HEK293 (cell line): ENCODE measurements around the gene NSD1.

ENCODE experiments used
- CTCF ChIA-PET: fragments of 350-600 bp; formaldehyde crosslinking; extraction: SDS; loops from one replicate; lab custom pipeline; 2021; ENCODE audit warnings: antibody characterized with exemption; lab: Yijun Ruan, JAX
- POLR2A ChIA-PET: fragments of 300-600 bp; formaldehyde crosslinking; extraction: SDS; loops from one replicate; lab custom pipeline; 2020; ENCODE audit warnings: antibody characterized with exemption, inconsistent platforms; lab: Yijun Ruan, JAX
- H3K27ac ChIP-seq: fragments of 200-500 bp; sonication (Bioruptor generic); 2 replicates; pipeline ENCODE4 v1.5.1; 2014; ENCODE audit warnings: low read depth, low read length, control low read depth, inconsistent platforms; ENCODE audit errors: extremely low read depth
- H3K36me3 ChIP-seq, 2 experiments: fragments of 200-500 bp in 1 of 2; sonication (Bioruptor generic) in 1 of 2; 1 replicate in 1 of 2; 2 replicates in 1 of 2; pipeline ENCODE4 v1.5.1; 2014 to 2017; ENCODE audit warnings: inconsistent platforms in 2 of 2, low read length in 2 of 2; ENCODE audit not compliant: control insufficient read depth in 2 of 2, insufficient read depth in 1 of 2
- H3K4me1 ChIP-seq: fragments of 200-500 bp; sonication (Bioruptor generic); 2 replicates; pipeline ENCODE4 v1.5.1; 2014; ENCODE audit warnings: mild to moderate bottlenecking, low read length, inconsistent platforms; ENCODE audit not compliant: control insufficient read depth, insufficient read depth
- H3K4me3 ChIP-seq: 2 replicates; pipeline ENCODE4 v1.5.1; 2011; ENCODE audit warnings: low read depth, mild to moderate bottlenecking, control low read depth, low read length, moderate library complexity
- H3K9me3 ChIP-seq: fragments of 200-500 bp; sonication (Bioruptor generic); 2 replicates; pipeline ENCODE4 v1.5.1; 2014; ENCODE audit warnings: low read depth, low read length, inconsistent platforms; ENCODE audit not compliant: control insufficient read depth, insufficient read depth
- BCL11B ChIP-seq: fragments of 450-650 bp; formaldehyde crosslinking; IDR thresholded peaks from 2 replicates; pipeline ENCODE4 v1.5.1; 2016; ENCODE audit warnings: low read depth, missing biosample characterization, missing genetic modification characterization
- MEIS1 ChIP-seq: sonication (generic); formaldehyde crosslinking; IDR thresholded peaks from 2 replicates; pipeline ENCODE4 v1.8.1; 2022; ENCODE audit warnings: missing genetic modification reagents, mild to moderate bottlenecking, borderline replicate concordance
- OVOL3 ChIP-seq: fragments of 450-650 bp; formaldehyde crosslinking; IDR thresholded peaks from 2 replicates; pipeline ENCODE4 v1.5.1; 2016; ENCODE audit warnings: missing biosample characterization, missing genetic modification characterization
- SP3 ChIP-seq: fragments of 450-650 bp; formaldehyde crosslinking; IDR thresholded peaks from 2 replicates; pipeline ENCODE4 v1.5.1; 2016; ENCODE audit warnings: missing biosample characterization, missing genetic modification characterization
- ZNF138 ChIP-seq: fragments of 450-650 bp; formaldehyde crosslinking; IDR thresholded peaks from 2 replicates; pipeline ENCODE4 v1.5.1; 2016; ENCODE audit warnings: missing biosample characterization, missing genetic modification characterization, borderline replicate concordance
- ZNF146 ChIP-seq: fragments of 450-650 bp; formaldehyde crosslinking; IDR thresholded peaks from 2 replicates; pipeline ENCODE4 v1.5.1; 2016; ENCODE audit warnings: missing biosample characterization, missing genetic modification characterization
- ZNF266 ChIP-seq: fragments of 450-650 bp; formaldehyde crosslinking; IDR thresholded peaks from 2 replicates; pipeline ENCODE4 v1.5.1; 2016; ENCODE audit warnings: missing biosample characterization, missing genetic modification characterization, low read depth
- ZNF426 ChIP-seq: fragments of 450-650 bp; formaldehyde crosslinking; IDR thresholded peaks from 2 replicates; pipeline ENCODE4 v1.5.1; 2017; ENCODE audit warnings: missing biosample characterization, missing genetic modification characterization, mild to moderate bottlenecking, inconsistent platforms, moderate library complexity
- ZNF48 ChIP-seq: fragments of 450-650 bp; formaldehyde crosslinking; IDR thresholded peaks from 2 replicates; pipeline ENCODE4 v1.5.1; 2016; ENCODE audit warnings: missing biosample characterization, missing genetic modification characterization
- ZNF660 ChIP-seq: fragments of 450-650 bp; IDR thresholded peaks from 2 replicates; pipeline ENCODE4 v1.5.1; 2018; ENCODE audit warnings: missing biosample characterization, mild to moderate bottlenecking, missing genetic modification characterization
- ZNF664 ChIP-seq: fragments of 450-650 bp; formaldehyde crosslinking; IDR thresholded peaks from 2 replicates; pipeline ENCODE4 v1.5.1; 2016; ENCODE audit warnings: missing biosample characterization, missing genetic modification characterization
- ZNF768 ChIP-seq: fragments of 450-650 bp; formaldehyde crosslinking; IDR thresholded peaks from 2 replicates; pipeline ENCODE4 v1.5.1; 2018; ENCODE audit warnings: missing biosample characterization, mild to moderate bottlenecking, missing genetic modification characterization
- ZNF777 ChIP-seq: fragments of 450-650 bp; formaldehyde crosslinking; IDR thresholded peaks from 2 replicates; pipeline ENCODE4 v1.5.1; 2017; ENCODE audit warnings: missing biosample characterization, missing genetic modification characterization, borderline replicate concordance
- ZNF830 ChIP-seq: fragments of 450-650 bp; IDR thresholded peaks from 2 replicates; pipeline ENCODE4 v1.5.0; 2018; ENCODE audit warnings: missing biosample characterization, missing genetic modification characterization, low read depth, mild to moderate bottlenecking, moderate library complexity
- ZSCAN30 ChIP-seq: fragments of 450-650 bp; IDR thresholded peaks from 2 replicates; pipeline ENCODE4 v1.5.1; 2018; ENCODE audit warnings: missing biosample characterization, mild to moderate bottlenecking, missing genetic modification characterization, moderate library complexity
- TF ChIP-seq, protein P1 (sequence below): fragments of 450-650 bp; formaldehyde crosslinking; IDR thresholded peaks from 2 replicates; pipeline ENCODE4 v1.5.1; 2016; ENCODE audit warnings: missing biosample characterization, missing genetic modification characterization
- TF ChIP-seq, protein P2 (sequence below): fragments of 450-650 bp; formaldehyde crosslinking; IDR thresholded peaks from 2 replicates; pipeline ENCODE4 v1.5.1; 2016; ENCODE audit warnings: missing biosample characterization, missing genetic modification characterization, borderline replicate concordance
- TF ChIP-seq, protein P3 (sequence below): fragments of 450-650 bp; formaldehyde crosslinking; IDR thresholded peaks from 2 replicates; pipeline ENCODE4 v1.5.1; 2016; ENCODE audit warnings: missing biosample characterization, missing genetic modification characterization
- TF ChIP-seq, protein P4 (sequence below): fragments of 450-650 bp; formaldehyde crosslinking; IDR thresholded peaks from 2 replicates; pipeline ENCODE4 v1.5.1; 2017; ENCODE audit warnings: missing biosample characterization, missing genetic modification characterization
- TF ChIP-seq, protein P5 (sequence below): sonication (generic); formaldehyde crosslinking; IDR thresholded peaks from 2 replicates; pipeline ENCODE4 v1.8.1; 2022; ENCODE audit warnings: mild to moderate bottlenecking, moderate library complexity, missing genetic modification reagents

The NSD1 gene

DNA sequence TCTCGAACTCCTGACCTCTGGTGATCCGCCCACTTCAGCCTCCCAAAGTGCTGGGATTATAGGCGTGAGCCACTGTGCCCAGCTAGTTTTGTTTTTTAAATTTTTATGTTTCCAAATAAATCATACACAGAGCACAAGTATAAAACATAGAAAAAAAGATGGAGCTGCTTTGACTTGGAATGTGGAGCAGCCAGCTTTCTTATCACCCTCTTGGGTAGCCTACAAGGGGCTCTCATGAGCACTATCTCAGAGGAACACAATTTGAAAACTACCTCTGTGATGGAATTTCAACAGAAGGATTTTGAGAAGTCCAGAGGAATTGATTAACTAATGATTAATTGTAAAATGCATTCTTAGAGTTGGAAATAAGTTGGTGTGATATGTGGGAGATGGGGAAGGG is 45.9 kb downstream of the NSD1 start (continued):
- no peak for TF ChIP-seq ZNF777 (tag by site-specific recombination)
- TF ChIP-seq, protein P1, sequence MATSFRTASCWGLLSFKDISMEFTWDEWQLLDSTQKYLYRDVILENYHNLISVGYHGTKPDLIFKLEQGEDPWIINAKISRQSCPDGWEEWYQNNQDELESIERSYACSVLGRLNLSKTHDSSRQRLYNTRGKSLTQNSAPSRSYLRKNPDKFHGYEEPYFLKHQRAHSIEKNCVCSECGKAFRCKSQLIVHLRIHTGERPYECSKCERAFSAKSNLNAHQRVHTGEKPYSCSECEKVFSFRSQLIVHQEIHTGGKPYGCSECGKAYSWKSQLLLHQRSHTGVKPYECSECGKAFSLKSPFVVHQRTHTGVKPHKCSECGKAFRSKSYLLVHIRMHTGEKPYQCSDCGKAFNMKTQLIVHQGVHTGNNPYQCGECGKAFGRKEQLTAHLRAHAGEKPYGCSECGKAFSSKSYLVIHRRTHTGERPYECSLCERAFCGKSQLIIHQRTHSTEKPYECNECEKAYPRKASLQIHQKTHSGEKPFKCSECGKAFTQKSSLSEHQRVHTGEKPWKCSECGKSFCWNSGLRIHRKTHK (tag by site-specific recombination): no peak

DNA sequence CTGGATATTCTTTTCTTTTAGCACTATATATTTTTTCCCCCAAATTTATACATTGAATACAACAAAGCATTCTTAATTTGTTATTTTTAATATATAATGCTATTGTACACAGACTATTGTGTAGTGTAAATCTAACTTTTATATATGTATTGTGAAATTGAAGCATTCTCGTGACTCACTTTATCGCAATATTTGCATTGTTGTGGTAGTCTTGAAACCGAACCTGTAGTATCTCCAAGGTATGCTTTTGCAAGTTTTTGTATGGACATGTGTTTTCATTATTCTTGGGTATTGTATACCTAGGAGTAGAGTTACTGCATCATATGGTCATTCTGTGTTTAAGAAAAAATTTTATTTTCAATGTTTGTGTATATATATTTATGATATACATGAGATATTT is 49.6 kb downstream of the NSD1 start:
- H3K4me1 ChIP-seq: no peaks in the 10 kb centered on the region
- H3K4me3 ChIP-seq: no peak overlapping the region
- ChIA-PET CTCF (no interaction called here), POLR2A (no interaction called here)
- H3K27ac ChIP-seq: no peak overlapping the region
- peaks cover 9 to 11% of the 10 kb centered on the region in 2 experiments; a peak in 2 of 3 replicates for H3K36me3 ChIP-seq
- TF ChIP-seq ZNF664 (tag by site-specific recombination) (no peak), ZNF266 (tag by site-specific recombination) (no peak), ZNF830 (tag by site-specific recombination) (no peak), BCL11B (tag by site-specific recombination) (no peak)
- TF ChIP-seq, all 188 proteins: peak for 0
- no peaks in the 10 kb centered on the region for H3K9me3 ChIP-seq

DNA sequence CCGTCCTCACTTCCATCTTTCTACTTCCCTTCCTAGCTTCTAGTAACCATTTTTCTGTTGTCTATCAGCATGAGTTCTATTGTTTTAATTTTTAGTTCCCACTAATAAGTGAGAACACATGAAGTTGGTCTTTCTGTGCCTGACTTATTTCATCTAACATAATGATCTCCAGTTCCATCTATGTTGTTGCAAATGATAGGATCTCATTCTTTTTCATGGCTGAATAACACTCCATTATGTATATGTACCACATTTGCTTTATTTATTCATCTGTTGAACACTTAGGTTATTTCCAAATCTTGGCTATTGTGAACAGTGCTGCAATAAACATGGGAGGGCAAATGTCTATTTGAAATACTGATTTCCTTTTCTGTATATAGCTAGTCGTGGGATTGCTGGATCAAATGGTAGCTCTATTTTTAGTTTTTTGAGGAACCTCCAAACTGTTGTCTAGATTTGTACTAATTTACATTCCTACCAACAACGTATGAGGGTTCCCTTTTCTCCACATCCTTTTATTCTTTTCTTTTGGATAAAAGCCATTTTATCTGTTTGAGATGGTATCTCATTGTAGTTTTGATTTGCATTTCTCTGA is 50.3 kb downstream of the NSD1 start:
- CTCF ChIA-PET: interaction anchor here (0.6 kb wide), 1 partner anchor 12 kb away, joined by 4 read pairs; no protein-coding TSS in a partner anchor
- Histone ChIP-seq H3K4me3 (no peak overlapping the region), H3K4me1 (peaks cover 2% of the 10 kb centered on the region; the same call in 1 of the 2 replicates), H3K9me3 (no peaks in the 10 kb centered on the region), H3K36me3 (peaks cover 9 to 11% of the 10 kb centered on the region in 2 experiments; a peak in 2 of 3 replicates), H3K27ac (no peak overlapping the region)
- TF ChIP-seq, protein P2, sequence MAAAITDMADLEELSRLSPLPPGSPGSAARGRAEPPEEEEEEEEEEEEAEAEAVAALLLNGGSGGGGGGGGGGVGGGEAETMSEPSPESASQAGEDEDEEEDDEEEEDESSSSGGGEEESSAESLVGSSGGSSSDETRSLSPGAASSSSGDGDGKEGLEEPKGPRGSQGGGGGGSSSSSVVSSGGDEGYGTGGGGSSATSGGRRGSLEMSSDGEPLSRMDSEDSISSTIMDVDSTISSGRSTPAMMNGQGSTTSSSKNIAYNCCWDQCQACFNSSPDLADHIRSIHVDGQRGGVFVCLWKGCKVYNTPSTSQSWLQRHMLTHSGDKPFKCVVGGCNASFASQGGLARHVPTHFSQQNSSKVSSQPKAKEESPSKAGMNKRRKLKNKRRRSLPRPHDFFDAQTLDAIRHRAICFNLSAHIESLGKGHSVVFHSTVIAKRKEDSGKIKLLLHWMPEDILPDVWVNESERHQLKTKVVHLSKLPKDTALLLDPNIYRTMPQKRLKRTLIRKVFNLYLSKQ (tag by site-specific recombination): no peak
- TF ChIP-seq SP3 (no peak), ZNF660 (tag by site-specific recombination) (no peak), ZNF146 (tag by site-specific recombination) (peak; percentile 91)
- POLR2A ChIA-PET: no interaction called here

DNA sequence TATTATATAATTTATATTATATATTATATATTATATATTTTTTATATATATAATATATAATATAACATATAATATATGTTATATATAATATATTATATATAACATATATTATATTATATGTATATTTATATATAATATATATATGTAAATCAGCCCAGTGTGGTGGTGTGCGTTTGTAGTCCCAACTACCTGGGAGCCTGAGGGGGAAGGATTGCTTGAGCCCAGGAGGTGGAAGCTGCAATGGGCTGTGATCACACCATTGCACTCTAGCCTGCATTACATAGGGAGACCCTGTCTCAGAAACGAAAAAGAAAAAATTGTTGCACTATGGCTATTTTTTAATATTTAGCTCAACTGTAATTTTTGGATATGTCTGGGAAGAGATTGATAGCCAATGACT is 52.4 kb downstream of the NSD1 start:
- Histone ChIP-seq H3K4me1 (peaks cover 6% of the 10 kb centered on the region; the same call in 1 of the 2 replicates), H3K4me3 (no peak overlapping the region), H3K9me3 (no peaks in the 10 kb centered on the region), H3K36me3 (peaks cover 8 to 9% of the 10 kb centered on the region in 2 experiments; a peak in 2 of 3 replicates), H3K27ac (no peak overlapping the region)
- CTCF ChIA-PET: no interaction called here
- POLR2A ChIA-PET: no interaction called here
- TF ChIP-seq, protein P3, sequence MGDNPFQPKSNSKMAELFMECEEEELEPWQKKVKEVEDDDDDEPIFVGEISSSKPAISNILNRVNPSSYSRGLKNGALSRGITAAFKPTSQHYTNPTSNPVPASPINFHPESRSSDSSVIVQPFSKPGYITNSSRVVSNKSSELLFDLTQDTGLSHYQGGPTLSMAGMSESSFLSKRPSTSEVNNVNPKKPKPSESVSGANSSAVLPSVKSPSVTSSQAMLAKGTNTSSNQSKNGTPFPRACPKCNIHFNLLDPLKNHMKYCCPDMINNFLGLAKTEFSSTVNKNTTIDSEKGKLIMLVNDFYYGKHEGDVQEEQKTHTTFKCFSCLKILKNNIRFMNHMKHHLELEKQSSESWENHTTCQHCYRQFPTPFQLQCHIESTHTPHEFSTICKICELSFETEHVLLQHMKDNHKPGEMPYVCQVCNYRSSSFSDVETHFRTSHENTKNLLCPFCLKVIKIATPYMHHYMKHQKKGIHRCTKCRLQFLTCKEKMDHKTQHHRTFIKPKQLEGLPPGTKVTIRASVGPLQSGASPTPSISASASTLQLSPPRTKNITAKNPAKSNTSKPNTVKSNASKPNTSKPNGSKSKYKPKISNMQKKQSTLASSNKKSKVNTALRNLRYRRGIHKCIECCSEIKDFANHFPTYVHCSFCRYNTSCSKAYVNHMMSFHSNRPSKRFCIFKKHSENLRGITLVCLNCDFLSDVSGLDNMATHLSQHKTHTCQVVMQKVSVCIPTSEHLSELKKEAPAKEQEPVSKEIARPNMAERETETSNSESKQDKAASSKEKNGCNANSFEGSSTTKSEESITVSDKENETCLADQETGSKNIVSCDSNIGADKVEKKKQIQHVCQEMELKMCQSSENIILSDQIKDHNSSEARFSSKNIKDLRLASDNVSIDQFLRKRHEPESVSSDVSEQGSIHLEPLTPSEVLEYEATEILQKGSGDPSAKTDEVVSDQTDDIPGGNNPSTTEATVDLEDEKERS (tag by site-specific recombination): no peak
- no peak for TF ChIP-seq MEIS1
- no peak for TF ChIP-seq ZNF426 (tag by site-specific recombination)
- TF ChIP-seq, protein P4, sequence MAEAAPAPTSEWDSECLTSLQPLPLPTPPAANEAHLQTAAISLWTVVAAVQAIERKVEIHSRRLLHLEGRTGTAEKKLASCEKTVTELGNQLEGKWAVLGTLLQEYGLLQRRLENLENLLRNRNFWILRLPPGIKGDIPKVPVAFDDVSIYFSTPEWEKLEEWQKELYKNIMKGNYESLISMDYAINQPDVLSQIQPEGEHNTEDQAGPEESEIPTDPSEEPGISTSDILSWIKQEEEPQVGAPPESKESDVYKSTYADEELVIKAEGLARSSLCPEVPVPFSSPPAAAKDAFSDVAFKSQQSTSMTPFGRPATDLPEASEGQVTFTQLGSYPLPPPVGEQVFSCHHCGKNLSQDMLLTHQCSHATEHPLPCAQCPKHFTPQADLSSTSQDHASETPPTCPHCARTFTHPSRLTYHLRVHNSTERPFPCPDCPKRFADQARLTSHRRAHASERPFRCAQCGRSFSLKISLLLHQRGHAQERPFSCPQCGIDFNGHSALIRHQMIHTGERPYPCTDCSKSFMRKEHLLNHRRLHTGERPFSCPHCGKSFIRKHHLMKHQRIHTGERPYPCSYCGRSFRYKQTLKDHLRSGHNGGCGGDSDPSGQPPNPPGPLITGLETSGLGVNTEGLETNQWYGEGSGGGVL (tag by site-specific recombination): no peak
- TF ChIP-seq, protein P5, sequence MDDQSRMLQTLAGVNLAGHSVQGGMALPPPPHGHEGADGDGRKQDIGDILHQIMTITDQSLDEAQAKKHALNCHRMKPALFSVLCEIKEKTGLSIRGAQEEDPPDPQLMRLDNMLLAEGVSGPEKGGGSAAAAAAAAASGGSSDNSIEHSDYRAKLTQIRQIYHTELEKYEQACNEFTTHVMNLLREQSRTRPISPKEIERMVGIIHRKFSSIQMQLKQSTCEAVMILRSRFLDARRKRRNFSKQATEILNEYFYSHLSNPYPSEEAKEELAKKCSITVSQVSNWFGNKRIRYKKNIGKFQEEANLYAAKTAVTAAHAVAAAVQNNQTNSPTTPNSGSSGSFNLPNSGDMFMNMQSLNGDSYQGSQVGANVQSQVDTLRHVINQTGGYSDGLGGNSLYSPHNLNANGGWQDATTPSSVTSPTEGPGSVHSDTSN: no peak
- no peak for TF ChIP-seq ZNF48 (tag by site-specific recombination)
- TF ChIP-seq OVOL3 (tag by site-specific recombination): no peak
- no peak for TF ChIP-seq ZSCAN30
- TF ChIP-seq ZNF266 (tag by site-specific recombination): no peak
- no peak for TF ChIP-seq ZNF768 (tag by site-specific recombination)
- no peak for TF ChIP-seq ZNF138 (tag by site-specific recombination)
